B cell (primary cell): Measurements from ENCODE around the gene MAPK1.

Experiments
- CTCF ChIP-seq: fragments of 200-600 bp; IDR thresholded peaks from one replicate; pipeline ENCODE4 v1.8.0; 2022; ENCODE audit warnings: antibody characterized with exemption, mild to moderate bottlenecking
- EZH2 ChIP-seq: IDR thresholded peaks from 2 replicates; pipeline ENCODE4 v1.6.1; 2012; ENCODE audit warnings: borderline replicate concordance, low read depth, mild to moderate bottlenecking, moderate library complexity, low read length; ENCODE audit not compliant: insufficient read depth, poor library complexity, severe bottlenecking

GRCh38 chr22:21759093-21759492 is 108.4 kb downstream of the MAPK1 start:
- TF ChIP-seq CTCF (no peak), EZH2 (no peak)
